Type B pancreatic cell (in vitro differentiated cells): ENCODE results near the gene CBX2. TPM values are rescaled to one million over a fixed set of nuclear protein-coding genes. Genes with fewer than 3 reads are reported as not detected.

Experiments used
- DNase-seq: peaks from one replicate; pipeline ENCODE4 v3.0.0; 2021; ENCODE audit warnings: mixed read lengths; ENCODE audit not compliant: unreplicated experiment; ENCODE audit errors: extremely low spot score
- H3K27ac Mint-ChIP-seq: 2 replicates; pipeline ENCODE4 v1.8.0; 2021; ENCODE audit warnings: mild to moderate bottlenecking, mixed read lengths
- H3K27me3 Mint-ChIP-seq: 2 replicates; pipeline ENCODE4 v1.8.0; 2021; ENCODE audit warnings: mixed read lengths
- H3K36me3 Mint-ChIP-seq: 2 replicates; pipeline ENCODE4 v1.8.0; 2021; ENCODE audit warnings: mixed read lengths
- H3K4me1 Mint-ChIP-seq: one replicate; pipeline ENCODE4 v1.8.0; 2021; ENCODE audit warnings: mixed read lengths; ENCODE audit not compliant: unreplicated experiment
- H3K4me3 Mint-ChIP-seq: 2 replicates; pipeline ENCODE4 v1.8.0; 2021; ENCODE audit warnings: mild to moderate bottlenecking, mixed read lengths
- H3K9me3 Mint-ChIP-seq: 2 replicates; pipeline ENCODE4 v1.8.0; 2021; ENCODE audit warnings: mixed read lengths
- total RNA-seq: library from RNA; stranded (reverse); gene quantifications from 2 replicates; pipeline ENCODE4 v1.2.1, GENCODE V29; 2021; ENCODE audit warnings: low replicate concordance
- TF ChIP-seq, protein P1 (sequence below): fragments of 200-600 bp; sonication (generic); conservative IDR thresholded peaks from 2 replicates; pipeline ENCODE4 v1.5.0; 2021; ENCODE audit warnings: antibody characterized with exemption, mild to moderate bottlenecking

Gene CBX2
- total RNA-seq, 1 donor from 2014 or later, result 72.0 TPM

DNA sequence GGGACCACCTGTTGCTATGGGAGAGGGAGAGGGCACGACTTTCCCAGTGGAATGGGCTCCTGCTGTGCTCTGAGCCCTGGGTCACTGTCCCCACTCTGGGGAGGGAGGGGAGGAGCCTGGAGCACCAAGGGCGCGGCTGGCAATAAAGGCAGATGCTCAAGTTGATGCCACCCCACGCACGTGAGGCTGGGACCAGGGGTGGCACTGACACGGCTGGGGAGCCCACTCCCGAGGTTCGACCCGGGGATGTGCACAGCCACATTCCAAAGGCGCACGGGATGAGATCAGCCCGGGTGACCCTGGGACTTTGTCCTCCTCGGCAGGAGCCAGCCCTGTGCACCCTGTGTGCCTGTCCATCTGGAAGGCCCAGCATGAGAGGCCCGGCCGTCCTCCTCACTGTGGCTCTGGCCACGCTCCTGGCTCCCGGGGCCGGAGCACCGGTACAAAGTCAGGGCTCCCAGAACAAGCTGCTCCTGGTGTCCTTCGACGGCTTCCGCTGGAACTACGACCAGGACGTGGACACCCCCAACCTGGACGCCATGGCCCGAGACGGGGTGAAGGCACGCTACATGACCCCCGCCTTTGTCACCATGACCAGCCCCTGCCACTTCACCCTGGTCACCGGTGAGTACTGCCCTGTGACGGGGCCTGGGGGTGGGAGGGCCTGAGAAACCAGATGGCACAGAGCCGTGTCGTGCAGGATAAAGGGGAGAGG, 47.0 kb upstream of the CBX2 start, which contains the start of gene ENPP7:
Gene ENPP7, plus strand, starts transcription at position 175 of the 715 bp plus-strand sequence. Its CDS starts 197 bp downstream, at position 372.
- Mint-ChIP-seq H3K4me3 (no peak within 1 kb of the TSS), H3K36me3 (no peaks in the 10 kb centered on the region), H3K9me3 (no peaks in the 10 kb centered on the region), H3K4me1 (peaks cover 21% of the 10 kb centered on the region), H3K27me3 (no peaks in the 10 kb centered on the region), H3K27ac (no peak within 1 kb of the TSS)
- DNase-seq, result no peak
- TF ChIP-seq, protein P1, sequence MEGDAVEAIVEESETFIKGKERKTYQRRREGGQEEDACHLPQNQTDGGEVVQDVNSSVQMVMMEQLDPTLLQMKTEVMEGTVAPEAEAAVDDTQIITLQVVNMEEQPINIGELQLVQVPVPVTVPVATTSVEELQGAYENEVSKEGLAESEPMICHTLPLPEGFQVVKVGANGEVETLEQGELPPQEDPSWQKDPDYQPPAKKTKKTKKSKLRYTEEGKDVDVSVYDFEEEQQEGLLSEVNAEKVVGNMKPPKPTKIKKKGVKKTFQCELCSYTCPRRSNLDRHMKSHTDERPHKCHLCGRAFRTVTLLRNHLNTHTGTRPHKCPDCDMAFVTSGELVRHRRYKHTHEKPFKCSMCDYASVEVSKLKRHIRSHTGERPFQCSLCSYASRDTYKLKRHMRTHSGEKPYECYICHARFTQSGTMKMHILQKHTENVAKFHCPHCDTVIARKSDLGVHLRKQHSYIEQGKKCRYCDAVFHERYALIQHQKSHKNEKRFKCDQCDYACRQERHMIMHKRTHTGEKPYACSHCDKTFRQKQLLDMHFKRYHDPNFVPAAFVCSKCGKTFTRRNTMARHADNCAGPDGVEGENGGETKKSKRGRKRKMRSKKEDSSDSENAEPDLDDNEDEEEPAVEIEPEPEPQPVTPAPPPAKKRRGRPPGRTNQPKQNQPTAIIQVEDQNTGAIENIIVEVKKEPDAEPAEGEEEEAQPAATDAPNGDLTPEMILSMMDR, result no peak

GRCh38 chr17:79732254-79732653, 45.7 kb upstream of the CBX2 start:
- no peak overlapping the region for H3K4me3 Mint-ChIP-seq
- H3K9me3 Mint-ChIP-seq, result no peaks in the 10 kb centered on the region
- peaks cover 16% of the 10 kb centered on the region for H3K4me1 Mint-ChIP-seq
- TF ChIP-seq, protein P1, result no peak
- H3K27ac Mint-ChIP-seq, result peak overlapping the region; percentile 9
- DNase-seq, result no peak
- no peaks in the 10 kb centered on the region for H3K36me3 Mint-ChIP-seq
- H3K27me3 Mint-ChIP-seq, result no peaks in the 10 kb centered on the region

DNA sequence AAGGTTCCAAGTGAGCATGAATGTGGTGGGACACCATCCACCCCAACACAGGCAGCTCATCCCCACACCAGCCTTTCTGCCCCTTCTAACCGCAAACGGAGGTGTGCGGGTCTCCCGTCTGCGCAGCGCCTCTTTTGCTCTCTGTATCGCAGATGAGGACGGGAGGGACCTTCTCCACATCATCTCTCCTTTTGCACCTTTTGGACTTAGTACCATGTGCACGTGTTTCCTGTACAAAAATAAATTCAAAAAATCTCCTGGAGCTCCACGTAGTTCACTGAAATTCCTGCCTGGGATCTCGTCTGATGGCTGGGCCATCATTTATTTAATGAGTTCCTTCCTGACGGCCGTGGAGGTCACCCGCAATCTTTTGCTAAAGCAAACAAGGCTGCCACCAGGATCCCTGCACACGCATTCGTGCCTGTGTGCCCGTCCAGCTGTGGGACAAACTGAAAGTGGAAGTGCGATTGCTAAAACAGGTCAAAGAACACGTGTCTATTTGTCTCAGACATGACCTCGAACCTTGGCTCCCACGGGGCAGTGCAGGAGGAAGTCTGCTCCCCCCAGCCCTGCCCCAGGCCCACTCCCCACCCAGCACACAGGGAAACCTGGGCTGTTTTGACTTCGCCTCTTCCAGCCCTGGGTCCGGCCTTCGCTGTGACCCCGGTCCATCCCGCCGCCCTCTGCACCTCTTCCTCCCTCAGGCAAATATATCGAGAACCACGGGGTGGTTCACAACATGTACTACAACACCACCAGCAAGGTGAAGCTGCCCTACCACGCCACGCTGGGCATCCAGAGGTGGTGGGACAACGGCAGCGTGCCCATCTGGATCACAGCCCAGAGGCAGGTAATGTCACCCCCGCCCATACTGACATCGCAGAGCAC, 44.9 kb upstream of the CBX2 start:
- peaks cover 16% of the 10 kb centered on the region for H3K4me1 Mint-ChIP-seq
- no peaks in the 10 kb centered on the region for H3K9me3 Mint-ChIP-seq
- no peak for DNase-seq
- TF ChIP-seq, protein P1, result no peak
- H3K27ac Mint-ChIP-seq, result peak overlapping the region; percentile 19
- no peaks in the 10 kb centered on the region for H3K36me3 Mint-ChIP-seq
- no peak overlapping the region for H3K4me3 Mint-ChIP-seq
- H3K27me3 Mint-ChIP-seq, result no peaks in the 10 kb centered on the region

DNA sequence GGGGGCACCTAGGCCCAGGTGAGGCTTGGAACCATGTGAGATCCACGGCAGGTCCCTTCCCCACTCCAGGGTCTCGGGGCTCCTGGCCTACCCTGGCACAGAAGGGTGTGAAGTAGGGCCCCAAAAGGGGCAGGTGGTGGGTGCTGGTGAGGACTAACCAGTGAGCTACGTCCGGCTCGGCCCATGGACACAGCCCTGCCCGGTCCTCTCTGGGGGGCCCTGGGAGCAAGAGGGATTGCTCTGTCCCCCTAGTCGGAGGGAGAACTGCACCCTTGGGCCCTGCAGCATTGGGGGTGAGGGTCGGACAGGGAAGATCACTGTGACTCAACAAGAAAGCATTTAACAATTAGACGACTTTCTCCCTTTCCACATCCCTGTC, 44.3 kb upstream of the CBX2 start:
- no peaks in the 10 kb centered on the region for H3K36me3 Mint-ChIP-seq
- H3K27ac Mint-ChIP-seq, result peak overlapping the region; percentile 19
- DNase-seq, result no peak
- peaks cover 14% of the 10 kb centered on the region for H3K4me1 Mint-ChIP-seq
- TF ChIP-seq, protein P1, result no peak
- H3K27me3 Mint-ChIP-seq, result no peaks in the 10 kb centered on the region
- no peak overlapping the region for H3K4me3 Mint-ChIP-seq
- H3K9me3 Mint-ChIP-seq, result no peaks in the 10 kb centered on the region

DNA sequence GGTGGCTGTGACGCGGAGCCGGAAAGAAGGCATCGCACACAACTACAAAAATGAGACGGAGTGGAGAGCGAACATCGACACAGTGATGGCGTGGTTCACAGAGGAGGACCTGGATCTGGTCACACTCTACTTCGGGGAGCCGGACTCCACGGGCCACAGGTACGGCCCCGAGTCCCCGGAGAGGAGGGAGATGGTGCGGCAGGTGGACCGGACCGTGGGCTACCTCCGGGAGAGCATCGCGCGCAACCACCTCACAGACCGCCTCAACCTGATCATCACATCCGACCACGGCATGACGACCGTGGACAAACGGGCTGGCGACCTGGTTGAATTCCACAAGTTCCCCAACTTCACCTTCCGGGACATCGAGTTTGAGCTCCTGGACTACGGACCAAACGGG, 42.9 kb upstream of the CBX2 start:
- TF ChIP-seq, protein P1, result no peak
- no peaks in the 10 kb centered on the region for H3K36me3 Mint-ChIP-seq
- H3K9me3 Mint-ChIP-seq, result no peaks in the 10 kb centered on the region
- H3K4me1 Mint-ChIP-seq, result peaks cover 22% of the 10 kb centered on the region
- H3K27ac Mint-ChIP-seq, result no peak overlapping the region
- no peak for DNase-seq
- H3K4me3 Mint-ChIP-seq, result no peak overlapping the region
- peaks cover 2% of the 10 kb centered on the region for H3K27me3 Mint-ChIP-seq
